GM19324 (cell line): Measurements from ENCODE around the gene SLC37A3.
"Not testable (repeated sequence)": the region's sequence is repeated elsewhere in the genome, so short reads cannot be mapped to it uniquely, and the experiment has no call there.

Experiments
- ATAC-seq: cut with Tn5 transposase; IDR thresholded peaks from one replicate; pipeline ENCODE4 v1.9.1; 2021; ENCODE audit warnings: mild to moderate bottlenecking, moderate library complexity; ENCODE audit not compliant: unreplicated experiment, low FRiP score

Gene SLC37A3

DNA sequence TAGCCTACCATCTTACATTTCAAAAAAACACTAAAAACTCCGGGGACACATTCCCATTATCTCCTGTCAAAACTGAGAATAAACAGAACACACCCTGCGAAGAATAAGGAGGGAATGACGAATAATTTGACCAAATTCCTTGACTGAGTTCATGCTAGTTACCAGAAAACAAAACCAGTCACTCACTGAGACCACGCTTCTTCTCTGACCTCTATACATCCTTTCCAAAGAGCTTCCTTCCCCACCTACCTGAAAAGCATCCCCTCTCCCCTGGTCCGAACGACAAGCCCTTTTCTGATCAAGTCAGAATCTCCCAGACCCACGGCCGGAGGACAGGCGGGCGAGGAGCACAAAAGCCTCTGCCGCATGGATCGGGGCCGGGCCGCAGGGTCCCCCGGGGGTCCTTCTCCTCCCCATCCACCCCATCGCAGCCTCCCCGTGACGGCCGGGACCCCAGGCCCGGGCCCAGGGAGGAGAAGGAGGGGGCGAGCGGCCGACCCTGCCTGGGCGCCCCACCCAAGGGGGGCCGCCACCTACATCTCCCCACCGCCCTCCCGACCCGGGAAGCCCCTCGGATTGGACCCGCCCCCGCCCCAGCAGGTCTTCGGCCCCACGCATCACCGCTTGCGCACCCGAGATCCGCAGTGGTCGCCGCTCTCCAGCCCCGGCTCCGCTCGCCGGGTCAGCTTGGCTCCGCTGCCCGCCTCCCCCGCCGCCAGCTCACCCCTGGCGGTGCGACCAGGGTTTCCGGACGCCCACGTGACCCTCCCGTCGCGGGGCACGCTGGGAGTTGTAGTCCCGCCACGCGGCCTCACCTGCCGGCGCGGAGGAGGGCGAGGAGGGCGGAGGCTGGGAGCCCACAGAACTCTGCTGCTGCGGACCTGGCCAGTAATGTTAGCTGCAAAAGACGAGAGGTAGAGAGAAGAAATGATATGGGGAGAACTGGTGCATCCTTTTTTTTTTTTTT lies at the start of gene SLC37A3:
TSS of gene SLC37A3 (minus strand) at position 747 of the 967 bp plus-strand sequence. CDS start 16,004 bp downstream, outside the sequence.
- ATAC-seq: peak; percentile 94

- no peak for ATAC-seq
Observed at GRCh38 chr7:140447841-140448240, 49.5 kb upstream of the SLC37A3 start.

DNA sequence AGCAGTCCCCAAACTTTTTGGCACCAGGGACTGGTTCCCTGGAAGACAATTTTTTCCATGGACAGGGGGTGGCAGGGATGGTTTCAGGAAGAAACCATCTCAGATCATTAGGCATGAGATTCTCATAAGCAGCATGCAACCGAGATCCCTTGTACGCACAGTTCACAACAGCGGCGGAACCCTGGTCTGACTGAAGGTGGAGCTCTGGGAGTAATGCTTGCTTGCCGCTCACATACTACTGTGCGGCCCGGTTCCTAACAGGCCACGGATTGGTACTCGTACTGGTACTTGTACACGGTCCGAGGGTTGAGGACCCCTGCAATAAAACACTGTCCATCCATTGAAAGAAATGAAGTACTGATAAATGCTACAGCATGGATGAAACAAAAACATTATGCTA lies 48.1 kb upstream of the SLC37A3 start:
- ATAC-seq: no peak

- no peak for ATAC-seq
Observed at GRCh38 chr7:140441519-140441918, 43.2 kb upstream of the SLC37A3 start.

DNA sequence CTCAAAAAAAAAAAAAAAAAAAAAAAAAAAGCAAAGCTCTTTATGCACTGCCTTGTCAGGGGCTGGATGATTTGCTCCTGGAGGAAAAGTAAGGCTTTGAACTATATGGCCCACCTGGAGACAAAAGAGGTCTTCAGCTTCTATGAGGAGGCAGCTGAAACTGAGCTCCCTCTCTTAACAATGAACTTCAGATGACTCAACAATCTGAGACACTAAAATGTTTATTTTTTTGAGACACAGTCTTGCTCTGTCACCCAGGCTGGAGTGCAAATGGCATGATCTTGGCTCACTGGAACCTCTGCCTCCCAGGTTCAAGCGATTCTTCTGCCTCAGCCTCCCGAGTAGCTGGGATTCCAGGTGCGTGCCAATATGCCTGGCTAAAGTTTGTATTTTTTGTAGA lies 42.3 kb upstream of the SLC37A3 start:
- ATAC-seq: no peak

GRCh38 chr7:140439359-140439758 lies 41.0 kb upstream of the SLC37A3 start:
- ATAC-seq: peak; percentile 91

DNA sequence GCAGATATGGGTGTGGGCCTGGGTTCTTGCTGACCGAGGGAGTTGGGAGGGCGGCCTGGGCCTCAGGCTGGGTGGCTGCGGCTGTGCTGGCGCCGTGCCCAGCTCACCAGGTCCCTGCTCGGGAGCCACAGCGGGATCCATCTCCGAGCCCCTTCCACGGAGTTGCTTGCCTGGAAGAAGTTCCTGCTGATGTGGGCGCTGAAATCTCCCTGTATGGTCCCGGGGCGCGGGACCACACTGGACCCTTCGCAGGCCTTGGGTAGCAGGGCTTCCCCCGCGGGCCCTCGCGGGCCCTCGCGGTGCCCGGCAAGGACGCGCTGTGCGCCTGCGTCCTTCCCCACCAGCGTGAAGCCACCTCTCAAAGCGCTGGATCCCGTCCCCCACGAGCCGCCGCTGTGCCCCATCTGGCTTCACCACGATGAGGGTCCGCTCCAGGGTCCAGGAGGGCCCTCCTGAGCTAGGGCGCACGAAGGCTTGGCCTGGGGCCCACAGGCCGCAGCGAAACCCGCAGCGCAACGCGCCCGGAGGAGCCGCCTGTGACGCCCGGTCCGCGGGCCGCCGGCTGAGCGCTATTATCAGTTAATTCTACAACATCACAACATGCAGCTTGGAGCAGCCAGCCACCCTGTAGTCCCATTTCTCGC lies 37.0 kb upstream of the SLC37A3 start:
- no peak for ATAC-seq

GRCh38 chr7:140433396-140433795 lies 35.1 kb upstream of the SLC37A3 start:
- ATAC-seq: no peak

DNA sequence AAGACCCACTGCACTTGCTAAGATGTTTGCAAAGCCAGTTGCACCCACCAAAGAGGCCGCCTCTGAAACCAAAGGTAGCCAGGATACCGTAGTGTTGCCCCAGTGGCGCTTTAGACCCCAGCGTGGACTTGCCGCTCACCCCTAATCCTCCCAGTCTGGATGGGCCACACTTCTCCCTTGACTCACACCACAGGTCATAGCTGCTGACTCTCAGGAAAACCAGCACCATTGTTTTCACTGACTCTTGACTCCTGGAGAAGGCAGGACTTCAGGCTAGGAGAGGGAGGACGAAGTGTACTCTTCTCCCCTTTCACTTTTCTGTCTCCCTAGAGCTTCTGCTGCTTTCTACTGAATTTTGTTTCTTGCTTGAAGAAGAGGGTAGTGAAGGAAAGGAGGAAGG lies 27.8 kb upstream of the SLC37A3 start:
- ATAC-seq: no peak

GRCh38 chr7:140425718-140426117 lies 27.4 kb upstream of the SLC37A3 start:
- ATAC-seq: no peak

DNA sequence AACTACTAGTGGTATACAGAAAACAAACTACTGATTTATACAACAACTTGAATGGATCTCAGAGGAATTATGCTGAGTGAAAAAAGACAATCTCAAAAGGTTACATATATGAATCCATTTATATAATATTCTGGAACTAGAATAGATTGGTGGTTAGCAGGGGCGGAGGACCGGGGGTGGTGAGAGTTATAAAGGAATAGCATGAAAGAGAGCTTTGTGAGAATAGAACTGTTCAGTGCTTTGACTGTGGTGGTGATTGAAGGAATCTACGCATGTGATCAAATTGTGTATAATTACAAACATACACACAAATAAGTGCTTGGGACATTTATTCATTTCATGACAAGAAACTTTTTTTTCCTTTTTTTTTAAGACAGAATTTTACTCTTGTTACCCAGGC lies 25.2 kb upstream of the SLC37A3 start:
- ATAC-seq: no peak

GRCh38 chr7:140421521-140421920 lies 23.2 kb upstream of the SLC37A3 start:
- ATAC-seq: no peak

GRCh38 chr7:140418653-140419052 lies 20.3 kb upstream of the SLC37A3 start:
- no peak for ATAC-seq

- ATAC-seq: not testable (repeated sequence)
Observed at GRCh38 chr7:140418156-140418472, 19.8 kb upstream of the SLC37A3 start.

DNA sequence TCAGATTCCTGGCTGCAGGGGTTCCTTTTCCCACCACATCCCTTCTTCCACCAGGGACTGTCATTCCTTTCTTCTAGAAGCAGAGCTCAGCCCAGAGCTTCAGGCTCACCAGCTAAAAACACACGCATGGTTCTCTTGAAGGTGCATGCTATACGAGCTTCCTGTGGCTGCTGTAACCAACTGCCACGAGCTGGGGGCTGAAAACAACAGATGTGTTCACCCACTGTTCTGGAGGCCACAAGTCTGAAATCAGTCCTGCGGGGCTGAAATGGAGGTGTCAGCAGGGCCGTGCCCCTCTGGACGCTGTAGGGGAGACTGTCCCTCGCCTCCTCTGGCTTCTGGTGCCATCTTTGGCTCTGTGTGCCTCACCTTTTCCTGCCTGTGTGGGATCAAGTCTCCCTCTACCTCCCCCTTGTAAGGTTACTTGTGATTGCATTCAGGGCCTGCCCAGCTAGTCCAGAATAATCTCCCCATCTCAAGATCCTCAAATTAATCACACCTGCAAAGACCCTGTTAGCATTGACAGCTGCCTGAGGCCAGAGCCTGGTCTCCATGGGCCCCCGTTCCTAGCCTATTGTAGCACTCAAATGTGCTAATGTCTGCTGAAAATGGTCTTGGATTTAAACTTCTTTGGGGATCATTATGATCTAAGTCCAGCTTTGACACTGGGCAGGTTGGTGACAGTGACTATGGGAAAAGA lies 19.3 kb upstream of the SLC37A3 start:
- no peak for ATAC-seq

DNA sequence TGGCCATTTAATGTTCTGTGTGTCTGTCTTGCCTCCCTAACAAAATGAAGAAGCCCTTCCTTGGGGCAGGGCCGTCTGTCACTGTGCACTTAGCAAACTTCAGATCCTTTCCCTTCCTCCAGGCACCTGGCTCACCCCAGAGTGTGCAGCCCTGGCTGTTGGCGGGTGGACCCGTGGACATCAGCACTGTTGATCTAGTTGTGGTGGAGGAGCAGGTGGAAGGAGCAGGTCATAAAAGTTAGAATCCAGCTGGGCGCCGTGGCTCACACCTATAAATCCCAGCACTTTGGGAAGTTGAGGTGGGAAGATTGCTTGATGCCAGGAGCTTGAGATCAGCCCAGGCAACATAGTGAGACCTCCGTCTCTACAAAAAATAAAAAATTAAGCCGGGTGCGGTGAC lies 18.2 kb upstream of the SLC37A3 start:
- no peak for ATAC-seq

DNA sequence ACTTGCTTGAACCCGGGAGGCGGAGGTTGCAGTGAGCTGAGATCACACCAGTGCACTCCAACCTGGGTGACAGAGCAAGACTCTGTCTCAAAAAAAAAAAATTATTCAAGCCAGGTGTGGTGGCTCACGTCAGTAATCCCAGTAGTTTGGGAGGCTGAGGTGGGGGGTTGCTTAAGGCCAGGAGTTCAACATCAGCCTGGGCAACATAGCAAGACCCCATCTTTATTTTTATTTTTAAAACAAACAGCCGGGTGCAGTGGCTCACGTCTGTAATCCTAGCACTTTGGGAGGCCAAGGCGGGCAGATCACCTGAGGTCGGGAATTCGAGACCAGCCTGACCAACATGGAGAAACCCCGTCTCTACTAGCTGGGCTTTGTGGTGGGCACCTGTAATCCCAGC lies 17.5 kb upstream of the SLC37A3 start:
- ATAC-seq: not testable (repeated sequence)

DNA sequence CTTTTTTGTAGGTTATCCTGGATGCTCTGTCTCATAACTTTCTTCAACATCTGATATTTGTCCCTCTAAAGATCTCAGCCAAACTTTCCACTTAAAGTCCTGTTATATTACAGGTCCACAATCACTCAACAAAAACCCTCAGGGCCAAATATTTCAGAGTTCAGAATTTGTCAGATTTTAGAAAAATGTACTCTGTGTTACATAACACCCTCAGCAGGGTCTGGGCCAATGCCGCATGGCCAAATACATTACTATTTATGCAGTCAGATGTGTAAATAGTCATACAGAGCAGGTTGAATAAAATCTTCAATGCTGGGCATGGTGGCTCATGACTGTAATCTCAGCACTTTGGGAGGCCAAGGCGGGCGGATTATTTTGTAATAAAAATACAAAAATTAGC lies 17.0 kb upstream of the SLC37A3 start:
- no peak for ATAC-seq

DNA sequence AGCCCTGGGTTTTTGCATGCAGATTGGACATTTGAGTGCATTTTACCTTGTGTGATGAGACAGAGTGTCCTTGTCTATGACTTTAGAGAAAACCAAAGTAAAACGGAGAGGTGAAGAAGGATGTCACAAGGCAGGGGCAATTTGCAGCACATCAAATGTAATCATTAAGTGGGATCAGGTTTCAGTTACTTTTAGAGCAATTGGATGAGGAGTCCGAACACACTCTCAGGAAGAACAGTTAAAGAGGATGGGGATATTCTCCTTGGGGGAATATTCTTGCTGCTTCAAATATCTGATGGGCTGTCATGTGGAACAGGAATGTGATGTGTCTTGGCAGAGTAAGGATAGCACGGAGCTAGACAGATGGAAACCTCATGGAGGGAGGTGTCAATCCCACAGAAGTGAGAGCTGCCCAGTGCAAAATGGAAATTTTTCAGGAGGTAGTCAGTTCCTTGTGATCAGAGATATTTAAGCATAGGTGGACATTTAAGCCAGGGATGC lies 6.3 kb upstream of the SLC37A3 start:
- no peak for ATAC-seq

DNA sequence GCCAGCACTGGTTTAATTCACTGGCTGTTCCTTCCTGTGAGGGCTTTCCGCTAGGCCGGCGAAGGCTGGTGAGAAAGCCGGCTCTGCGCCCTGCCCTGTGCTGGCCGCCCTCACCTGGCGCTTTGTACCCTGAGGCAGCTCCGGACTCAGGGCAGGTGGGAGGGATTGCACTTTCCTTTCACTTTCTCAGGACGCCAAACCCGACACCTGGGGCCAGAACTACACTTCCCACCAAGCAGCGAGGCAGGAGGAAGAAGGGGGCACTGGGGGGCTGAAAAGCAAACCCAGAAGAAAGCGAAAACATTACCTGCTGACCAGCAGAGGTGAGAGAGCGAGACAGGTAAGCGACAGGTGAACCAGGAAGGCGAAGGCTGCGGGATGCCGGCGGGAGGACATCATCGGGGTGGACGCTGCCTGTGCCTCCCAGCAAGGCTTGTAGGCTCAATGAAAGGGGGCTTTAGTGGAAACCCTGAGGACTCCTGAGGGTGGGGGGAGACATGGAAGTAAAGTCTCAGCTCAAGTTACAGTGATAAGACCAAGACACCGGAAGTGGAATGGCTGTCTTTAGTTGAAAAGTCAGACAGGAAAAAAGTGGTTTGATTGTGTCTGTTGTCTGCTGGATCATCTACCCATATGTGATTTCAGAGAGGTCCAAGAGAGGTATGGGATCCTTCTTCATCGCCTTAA lies 5.7 kb upstream of the SLC37A3 start, which contains the start of gene RAB19:
TSS of gene RAB19 (plus strand) at position 181 of the 687 bp plus-strand sequence. CDS start 3,589 bp downstream, outside the sequence.
- no peak for ATAC-seq
